Loucy (cell line): ENCODE results near the gene ALKBH5.

Source experiments
- H2AFZ ChIP-seq: fragments of 200-600 bp; sonication (generic); 2 replicates; pipeline ENCODE4 v1.6.0; 2016; ENCODE audit warnings: antibody characterized with exemption, mild to moderate bottlenecking, low read length, moderate library complexity
- H3F3A ChIP-seq: fragments of 200-600 bp; 2 replicates; pipeline ENCODE4 v1.6.0; 2016; ENCODE audit warnings: antibody characterized with exemption, low read depth, mild to moderate bottlenecking
- H3K27me3 ChIP-seq: fragments of 200-600 bp; sonication (generic); 2 replicates; pipeline ENCODE4 v1.6.1; 2014; ENCODE audit warnings: low read length, mild to moderate bottlenecking; ENCODE audit not compliant: insufficient read depth, poor library complexity, severe bottlenecking
- H3K36me3 ChIP-seq: fragments of 200-600 bp; sonication (generic); 2 replicates; pipeline ENCODE4 v1.6.1; 2016; ENCODE audit warnings: low read length; ENCODE audit not compliant: insufficient read depth
- H3K4me1 ChIP-seq: fragments of 200-600 bp; sonication (generic); 2 replicates; pipeline ENCODE4 v1.5.1; 2014; ENCODE audit warnings: low read length, mild to moderate bottlenecking; ENCODE audit not compliant: insufficient read depth, poor library complexity, severe bottlenecking
- H3K4me2 ChIP-seq: fragments of 200-600 bp; sonication (generic); 2 replicates; pipeline ENCODE4 v1.6.0; 2014; ENCODE audit warnings: antibody characterized with exemption, low read length, low read depth, mild to moderate bottlenecking; ENCODE audit not compliant: poor library complexity, severe bottlenecking
- H3K4me3 ChIP-seq: fragments of 200-600 bp; sonication (generic); 2 replicates; pipeline ENCODE4 v1.5.1; 2014; ENCODE audit warnings: low read length, mild to moderate bottlenecking, mixed read lengths; ENCODE audit not compliant: poor library complexity, severe bottlenecking
- H3K79me2 ChIP-seq: fragments of 200-600 bp; sonication (generic); 2 replicates; pipeline ENCODE4 v1.6.1; 2014; ENCODE audit warnings: low read length; ENCODE audit not compliant: insufficient read depth
- H3K9ac ChIP-seq: fragments of 200-600 bp; sonication (generic); 2 replicates; pipeline ENCODE4 v1.6.0; 2014; ENCODE audit warnings: mild to moderate bottlenecking, low read depth, low read length, moderate library complexity; ENCODE audit not compliant: poor library complexity, severe bottlenecking
- H3K9me2 ChIP-seq: fragments of 200-600 bp; sonication (generic); replicated peaks from 2 replicates; pipeline ENCODE4 v1.6.1; 2016; ENCODE audit warnings: low read depth, low read length, mixed read lengths
- H3K9me3 ChIP-seq: fragments of 200-600 bp; sonication (generic); 2 replicates; pipeline ENCODE4 v1.6.1; 2014; ENCODE audit warnings: mild to moderate bottlenecking, antibody characterized with exemption, low read length, low read depth; ENCODE audit not compliant: insufficient read depth
- H4K20me1 ChIP-seq: fragments of 200-600 bp; sonication (generic); 2 replicates; pipeline ENCODE4 v1.6.0; 2014; ENCODE audit warnings: antibody characterized with exemption, low read length, mild to moderate bottlenecking; ENCODE audit not compliant: insufficient read depth, poor library complexity, severe bottlenecking
- EZH2phosphoT487 ChIP-seq: fragments of 200-600 bp; IDR thresholded peaks from 2 replicates; pipeline ENCODE4 v1.6.1; 2018; ENCODE audit warnings: antibody characterized with exemption, mild to moderate bottlenecking, moderate library complexity, borderline replicate concordance
- TF ChIP-seq, protein P1 (sequence below): fragments of 200-600 bp; sonication (generic); conservative IDR thresholded peaks from 2 replicates; pipeline ENCODE4 v1.5.1; 2014; ENCODE audit warnings: mild to moderate bottlenecking, antibody characterized with exemption, low read length

ALKBH5 gene

DNA sequence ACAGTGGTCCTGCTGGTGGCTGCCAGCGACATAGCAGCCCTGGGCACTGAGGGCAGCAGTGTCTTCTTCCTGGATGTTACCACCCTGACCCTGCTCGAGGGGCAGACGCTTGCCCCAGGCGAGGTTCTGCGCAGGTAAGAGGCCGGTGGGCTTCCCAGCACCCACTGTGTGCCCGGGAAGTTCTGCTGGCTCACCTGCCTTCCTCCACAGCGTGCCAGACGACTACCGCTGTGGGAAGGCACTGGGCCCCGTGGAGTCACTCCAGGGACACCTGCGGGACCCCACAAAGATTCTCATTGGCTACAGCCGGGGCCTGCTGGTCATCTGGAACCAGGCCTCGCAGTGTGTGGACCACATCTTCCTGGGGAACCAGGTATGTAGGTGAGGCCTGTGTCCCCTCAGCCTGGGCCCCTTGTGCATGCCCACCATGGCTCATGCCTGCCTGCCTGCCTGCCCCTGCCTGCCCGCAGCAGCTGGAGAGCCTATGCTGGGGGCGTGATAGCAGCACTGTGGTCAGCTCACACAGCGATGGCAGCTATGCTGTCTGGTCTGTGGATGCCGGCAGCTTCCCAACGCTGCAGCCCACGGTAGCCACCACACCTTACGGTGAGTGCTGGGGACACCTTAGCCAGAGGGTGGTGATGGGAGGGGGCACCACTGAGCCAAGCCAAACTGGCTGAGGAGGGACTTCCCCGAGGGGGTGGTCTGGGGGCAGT, 50.3 kb downstream of the ALKBH5 start:
- H3K9me3 ChIP-seq: no peaks in the 10 kb centered on the region
- no peak overlapping the region for H2AFZ ChIP-seq
- H3F3A ChIP-seq: no peaks in the 10 kb centered on the region
- no peaks in the 10 kb centered on the region for H3K27me3 ChIP-seq
- H3K4me3 ChIP-seq: no peak overlapping the region
- H4K20me1 ChIP-seq: no peaks in the 10 kb centered on the region
- H3K4me2 ChIP-seq: no peak overlapping the region
- peaks cover 3% of the 10 kb centered on the region; the same call in 1 of the 2 replicates for H3K79me2 ChIP-seq
- peaks cover 2% of the 10 kb centered on the region for H3K4me1 ChIP-seq
- H3K9ac ChIP-seq: no peak overlapping the region
- TF ChIP-seq, protein P1, sequence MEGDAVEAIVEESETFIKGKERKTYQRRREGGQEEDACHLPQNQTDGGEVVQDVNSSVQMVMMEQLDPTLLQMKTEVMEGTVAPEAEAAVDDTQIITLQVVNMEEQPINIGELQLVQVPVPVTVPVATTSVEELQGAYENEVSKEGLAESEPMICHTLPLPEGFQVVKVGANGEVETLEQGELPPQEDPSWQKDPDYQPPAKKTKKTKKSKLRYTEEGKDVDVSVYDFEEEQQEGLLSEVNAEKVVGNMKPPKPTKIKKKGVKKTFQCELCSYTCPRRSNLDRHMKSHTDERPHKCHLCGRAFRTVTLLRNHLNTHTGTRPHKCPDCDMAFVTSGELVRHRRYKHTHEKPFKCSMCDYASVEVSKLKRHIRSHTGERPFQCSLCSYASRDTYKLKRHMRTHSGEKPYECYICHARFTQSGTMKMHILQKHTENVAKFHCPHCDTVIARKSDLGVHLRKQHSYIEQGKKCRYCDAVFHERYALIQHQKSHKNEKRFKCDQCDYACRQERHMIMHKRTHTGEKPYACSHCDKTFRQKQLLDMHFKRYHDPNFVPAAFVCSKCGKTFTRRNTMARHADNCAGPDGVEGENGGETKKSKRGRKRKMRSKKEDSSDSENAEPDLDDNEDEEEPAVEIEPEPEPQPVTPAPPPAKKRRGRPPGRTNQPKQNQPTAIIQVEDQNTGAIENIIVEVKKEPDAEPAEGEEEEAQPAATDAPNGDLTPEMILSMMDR: no peak
- no peak for TF ChIP-seq EZH2phosphoT487
- H3K36me3 ChIP-seq: peaks cover 8% of the 10 kb centered on the region; the same call in 1 of the 2 replicates
- H3K9me2 ChIP-seq: no peaks in the 10 kb centered on the region

GRCh38 chr17:18234853-18235380, 51.3 kb downstream of the ALKBH5 start:
- Histone ChIP-seq H3F3A (no peaks in the 10 kb centered on the region), H3K36me3 (peaks cover 8% of the 10 kb centered on the region; the same call in 1 of the 2 replicates), H2AFZ (no peak overlapping the region), H3K9ac (no peak overlapping the region), H3K4me3 (no peak overlapping the region), H3K4me1 (no peaks in the 10 kb centered on the region), H3K27me3 (no peaks in the 10 kb centered on the region), H3K4me2 (no peak overlapping the region), H3K9me3 (no peaks in the 10 kb centered on the region), H3K9me2 (no peaks in the 10 kb centered on the region), H3K79me2 (peaks cover 3% of the 10 kb centered on the region; the same call in 1 of the 2 replicates), H4K20me1 (no peaks in the 10 kb centered on the region)
- TF ChIP-seq EZH2phosphoT487: no peak
- TF ChIP-seq, protein P1: no peak

DNA sequence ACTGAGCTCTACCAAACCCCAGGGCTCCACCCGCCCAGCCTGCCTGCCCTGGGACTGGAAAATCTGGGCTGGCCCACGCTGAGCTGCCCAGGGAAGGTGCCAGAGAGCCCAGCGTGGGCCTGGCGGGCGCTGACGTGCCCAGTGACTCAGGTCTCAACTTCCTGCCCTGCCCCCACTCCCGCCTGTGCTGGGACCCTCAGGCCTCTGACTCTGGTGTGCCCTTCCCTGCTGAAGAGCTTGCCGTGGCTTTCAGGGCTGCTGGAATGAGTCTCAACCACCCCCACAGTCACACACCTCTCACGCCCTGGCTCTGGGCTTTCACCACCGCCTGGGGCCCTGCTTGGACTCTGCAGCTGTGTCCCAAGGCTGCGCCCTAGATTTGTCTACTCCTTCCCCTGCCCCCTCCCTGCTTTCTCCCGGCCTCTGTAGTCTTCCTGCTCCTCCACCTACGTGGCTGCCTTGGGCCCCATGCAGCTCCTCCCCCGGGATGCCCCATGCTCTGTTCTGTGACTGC, 52.2 kb downstream of the ALKBH5 start:
- no peak for TF ChIP-seq EZH2phosphoT487
- TF ChIP-seq, protein P1: no peak
- no peak overlapping the region for H3K9ac ChIP-seq
- peaks cover 8% of the 10 kb centered on the region; the same call in 1 of the 2 replicates for H3K36me3 ChIP-seq
- no peaks in the 10 kb centered on the region for H3K9me3 ChIP-seq
- H3K27me3 ChIP-seq: no peaks in the 10 kb centered on the region
- H3K79me2 ChIP-seq: no peaks in the 10 kb centered on the region
- no peaks in the 10 kb centered on the region for H3F3A ChIP-seq
- H3K4me3 ChIP-seq: no peak overlapping the region
- H3K4me1 ChIP-seq: no peaks in the 10 kb centered on the region
- no peaks in the 10 kb centered on the region for H4K20me1 ChIP-seq
- no peak overlapping the region for H2AFZ ChIP-seq
- H3K9me2 ChIP-seq: no peaks in the 10 kb centered on the region
- no peak overlapping the region for H3K4me2 ChIP-seq
